H1 (cell line): ENCODE data around the gene OTOGL. TPM values are rescaled to one million over a fixed set of nuclear protein-coding genes. Genes with fewer than 3 reads are reported as not detected.

Experiments used
- CTCF ChIA-PET: fragments of 300-600 bp; sonication (Branson Sonifier 250); formaldehyde crosslinking; loops from one replicate; lab custom pipeline; 2021; ENCODE audit not compliant: partially characterized antibody; lab: Charles Lee
- POLR2A ChIA-PET: fragments of 300-600 bp; sonication (Branson Sonifier 250); formaldehyde crosslinking; loops from one replicate; lab custom pipeline; 2021; ENCODE audit warnings: inconsistent platforms; ENCODE audit not compliant: partially characterized antibody; lab: Charles Lee
- DNase-seq, 2 experiments: peaks; one replicate each; pipeline versions ENCODE4 v3.0.0 to v3.0.0-alpha.2; 2010 to 2022; ENCODE audit warnings: low spot score in 2 of 2, low read depth in 1 of 2, mixed read lengths in 1 of 2
- FAIRE-seq: peaks from 2 replicates; lab custom pipeline; 2011; peaks lifted over from hg19 to GRCh38; lab: Jason Lieb, UNC
- H2AFZ ChIP-seq: 2 replicates; pipeline ENCODE4 v1.8.1; 2012; ENCODE audit warnings: low read length, inconsistent platforms
- H2AK5ac ChIP-seq: 2 replicates; pipeline ENCODE4 v1.6.1; 2013; ENCODE audit warnings: low read depth, low read length
- H2BK120ac ChIP-seq: replicated peaks from 2 replicates; pipeline ENCODE3; 2013; ENCODE audit warnings: low read depth, low read length, inconsistent platforms
- H2BK12ac ChIP-seq: 2 replicates; pipeline ENCODE4 v1.6.1; 2013; ENCODE audit warnings: low read depth, low read length
- H2BK15ac ChIP-seq: 2 replicates; pipeline ENCODE4 v1.6.1; 2013; ENCODE audit warnings: low read length
- H2BK20ac ChIP-seq: 2 replicates; pipeline ENCODE4 v1.6.1; 2013; ENCODE audit warnings: low read length
- H2BK5ac ChIP-seq: 2 replicates; pipeline ENCODE4 v1.6.1; 2013; ENCODE audit warnings: low read depth, low read length
- H3K14ac ChIP-seq: 2 replicates; pipeline ENCODE4 v1.6.1; 2013; ENCODE audit warnings: inconsistent platforms; ENCODE audit not compliant: insufficient read length
- H3K18ac ChIP-seq: 2 replicates; pipeline ENCODE4 v1.6.1; 2013; ENCODE audit warnings: low read length; ENCODE audit errors: extremely low read depth
- H3K23ac ChIP-seq: 2 replicates; pipeline ENCODE4 v1.6.1; 2013; ENCODE audit warnings: inconsistent platforms; ENCODE audit not compliant: insufficient read length
- H3K23me2 ChIP-seq: 2 replicates; pipeline ENCODE4 v1.6.1; 2013; ENCODE audit warnings: low read depth, low read length
- H3K27ac ChIP-seq: 2 replicates; pipeline ENCODE4 v1.6.1; 2011; ENCODE audit warnings: low read depth, low read length, inconsistent platforms
- H3K27me3 ChIP-seq, 4 experiments: replicated peaks in 1 of 4; 1 replicate in 1 of 4; 2 replicates in 3 of 4; pipeline versions ENCODE4 v1.6.1 to v1.8.1; 2011 to 2013; ENCODE audit warnings: low read length in 3 of 4, mild to moderate bottlenecking in 3 of 4, inconsistent platforms in 2 of 4, mixed read lengths in 2 of 4, moderate library complexity in 1 of 4; ENCODE audit not compliant: control insufficient read depth in 3 of 4, insufficient read depth in 3 of 4; ENCODE audit errors: extremely low read depth in 1 of 4
- H3K36me3 ChIP-seq, 4 experiments: 2 replicates each; pipeline versions ENCODE4 v1.6.1 to v1.8.1; 2011 to 2013; ENCODE audit warnings: mild to moderate bottlenecking in 4 of 4, low read length in 3 of 4, moderate library complexity in 2 of 4, control low read depth in 1 of 4, inconsistent platforms in 1 of 4; ENCODE audit not compliant: insufficient read depth in 4 of 4, control insufficient read depth in 2 of 4
- H3K4ac ChIP-seq: replicated peaks from 2 replicates; pipeline ENCODE3; 2013; ENCODE audit warnings: low read length, low read depth, mixed read lengths, inconsistent platforms; ENCODE audit not compliant: insufficient read length
- H3K4me1 ChIP-seq, 4 experiments: replicated peaks in 1 of 4; 1 replicate in 1 of 4; 2 replicates in 3 of 4; pipeline versions ENCODE4 v1.6.1 to v1.8.1; 2011 to 2013; ENCODE audit warnings: low read length in 3 of 4, inconsistent platforms in 2 of 4, mixed read lengths in 1 of 4; ENCODE audit not compliant: insufficient read depth in 4 of 4, control insufficient read depth in 3 of 4
- H3K4me2 ChIP-seq, 2 experiments: 2 replicates each; pipeline versions ENCODE4 v1.6.1 to v1.8.1; 2011 to 2013; ENCODE audit warnings: low read depth in 2 of 2, low read length in 2 of 2, control low read depth in 1 of 2, inconsistent platforms in 1 of 2, mild to moderate bottlenecking in 1 of 2; ENCODE audit not compliant: insufficient read depth in 1 of 2
- H3K4me3 ChIP-seq, 4 experiments: fragments of 200-600, 300-600 bp in 1 of 4; sonication (generic), shearing (Covaris generic), sonication (Bioruptor Twin) in 1 of 4; 2 replicates each; pipeline versions ENCODE4 v1.5.1 to v1.8.1; 2011 to 2016; ENCODE audit warnings: low read length in 4 of 4, low read depth in 3 of 4, control low read depth in 2 of 4, inconsistent platforms in 2 of 4, mild to moderate bottlenecking in 2 of 4, mixed read lengths in 1 of 4, moderate library complexity in 1 of 4; ENCODE audit not compliant: insufficient read depth in 2 of 4; ENCODE audit errors: extremely low read depth in 1 of 4
- H3K56ac ChIP-seq: replicated peaks from 2 replicates; pipeline ENCODE3; 2013; ENCODE audit warnings: low read depth, mild to moderate bottlenecking, mixed read lengths, low read length, inconsistent platforms; ENCODE audit not compliant: insufficient read length
- H3K79me1 ChIP-seq: 2 replicates; pipeline ENCODE4 v1.6.1; 2013; ENCODE audit warnings: low read depth, low read length, control low read depth
- H3K79me2 ChIP-seq, 2 experiments: 2 replicates each; pipeline versions ENCODE4 v1.6.1 to v1.8.1; 2012 to 2013; ENCODE audit warnings: low read length in 2 of 2, mild to moderate bottlenecking in 2 of 2, inconsistent platforms in 1 of 2; ENCODE audit not compliant: insufficient read depth in 2 of 2, control insufficient read depth in 1 of 2
- H3K9ac ChIP-seq, 4 experiments: replicated peaks in 1 of 4; 1 replicate in 1 of 4; 2 replicates in 3 of 4; pipeline versions ENCODE4 v1.6.1 to v1.8.1; 2011 to 2013; ENCODE audit warnings: low read depth in 3 of 4, low read length in 3 of 4, control low read depth in 2 of 4, mild to moderate bottlenecking in 2 of 4, moderate library complexity in 2 of 4, inconsistent platforms in 1 of 4; ENCODE audit errors: extremely low read depth in 1 of 4
- H3K9me3 ChIP-seq, 2 experiments: 2 replicates each; pipeline versions ENCODE4 v1.6.1 to v1.8.1; 2012 to 2013; ENCODE audit warnings: mild to moderate bottlenecking in 2 of 2, moderate library complexity in 2 of 2, control low read depth in 1 of 2, inconsistent platforms in 1 of 2, low read depth in 1 of 2, low read length in 1 of 2, mixed read lengths in 1 of 2; ENCODE audit not compliant: insufficient read depth in 2 of 2
- H4K20me1 ChIP-seq, 2 experiments: replicated peaks in 1 of 2; 2 replicates each; pipeline versions ENCODE3 to v1.8.1; 2011 to 2013; ENCODE audit warnings: inconsistent platforms in 2 of 2, low read length in 2 of 2, mild to moderate bottlenecking in 1 of 2; ENCODE audit not compliant: insufficient read depth in 2 of 2, control insufficient read depth in 1 of 2
- H4K5ac ChIP-seq: 2 replicates; pipeline ENCODE4 v1.6.1; 2013; ENCODE audit warnings: low read length, low read depth, mixed read lengths, inconsistent platforms; ENCODE audit not compliant: insufficient read length
- H4K8ac ChIP-seq: 2 replicates; pipeline ENCODE4 v1.8.0; 2013; ENCODE audit warnings: mild to moderate bottlenecking, moderate library complexity, low read length, inconsistent platforms; ENCODE audit not compliant: insufficient read depth; ENCODE audit errors: extremely low read depth
- H4K91ac ChIP-seq: replicated peaks from 2 replicates; pipeline ENCODE3; 2013; ENCODE audit warnings: low read length, mixed read lengths, inconsistent platforms; ENCODE audit not compliant: insufficient read length
- WGBS, 2 experiments: shearing (Covaris generic) in 1 of 2; methylation state at CpG; one replicate each; pipeline versions ENCODE4 v1.1.6 to v1.1.7; 2013 to 2015; ENCODE audit warnings: low lambda C conversion rate in 2 of 2, mixed read lengths in 2 of 2, inconsistent platforms in 1 of 2, low coverage in 1 of 2, missing lambda C conversion rate in 1 of 2; ENCODE audit not compliant: insufficient replicate concordance in 2 of 2, insufficient coverage in 1 of 2, insufficient read length in 1 of 2; ENCODE audit errors: extremely low coverage in 1 of 2, missing lambda C conversion rate in 1 of 2; 5-methylcytosine and 5-hydroxymethylcytosine counted together
- polyA plus RNA-seq, 7 experiments: library from polyadenylated mRNA; depleted of rRNA in 3 of 7; stranded (reverse) in 5 of 7; unstranded in 2 of 7; fragments of >200 nt in 5 of 7; fragments of 200-250 nt in 2 of 7; gene quantifications; 1 replicate in 5 of 7; 2 replicates in 1 of 7; 4 replicates in 1 of 7; pipeline versions ENCODE4 v1.2.1 to v1.2.3, GENCODE V29; 2011 to 2013; ENCODE audit warnings: missing spikeins in 2 of 7, mixed read lengths in 2 of 7
- total RNA-seq: library from RNA; stranded (reverse); fragmentation: NEBNext Ultra II Directional; extraction: Animal tissue kit (Norgen Biotek cat#: 25700); gene quantifications from 2 replicates; pipeline ENCODE4 v1.2.1, GENCODE V29; 2021

The OTOGL gene
- total and polyA plus RNA-seq, 2 of the 8 experiments (the other 6 are each of a cell fraction or from before 2014, with no cell fraction given) = 0.12 to 0.17 TPM

- H4K20me1 ChIP-seq = no peaks in the 10 kb centered on the region
- H2BK20ac ChIP-seq = no peak overlapping the region
- no peaks in the 10 kb centered on the region for H3K9me3 ChIP-seq
- no peak overlapping the region for H2AFZ ChIP-seq
- no peak overlapping the region for H2BK5ac ChIP-seq
- no peak overlapping the region for H4K5ac ChIP-seq
- CTCF ChIA-PET = interaction anchor here (0.7 to 8.5 kb wide), 9 partner anchors 11 to 758 kb away, joined by 3 to 136 read pairs (median 3); no protein-coding TSS in a partner anchor
- H3K18ac ChIP-seq = no peak overlapping the region
- H3K27ac ChIP-seq = no peak overlapping the region
- no peak overlapping the region for H3K4me2 ChIP-seq
- no peak overlapping the region for H4K91ac ChIP-seq
- no peaks in the 10 kb centered on the region for H3K23me2 ChIP-seq
- H4K8ac ChIP-seq = no peak overlapping the region
- WGBS, 2 experiments = 83% methylated on average over 4 of the region's 4 CpGs; no CpG with 5 or more reads in 1 of the 2 experiments
- no peaks in the 10 kb centered on the region for H3K27me3 ChIP-seq
- H3K4me3 ChIP-seq = no peak overlapping the region
- DNase-seq (no peak), FAIRE-seq (no peak)
- no peak overlapping the region for H3K14ac ChIP-seq
- no peak overlapping the region for H2AK5ac ChIP-seq
- no peaks in the 10 kb centered on the region for H3K36me3 ChIP-seq
- H3K4ac ChIP-seq = no peak overlapping the region
- H3K23ac ChIP-seq = no peak overlapping the region
- H3K79me2 ChIP-seq = no peaks in the 10 kb centered on the region
- H2BK120ac ChIP-seq = no peak overlapping the region
- H2BK12ac ChIP-seq = no peak overlapping the region
- H3K79me1 ChIP-seq = no peaks in the 10 kb centered on the region
- H3K56ac ChIP-seq = no peak overlapping the region
- POLR2A ChIA-PET = no interaction called here
- no peaks in the 10 kb centered on the region for H3K4me1 ChIP-seq
- H3K9ac ChIP-seq = no peak overlapping the region
- H2BK15ac ChIP-seq = no peak overlapping the region
These were observed 94.5 kb downstream of the OTOGL start for GRCh38 chr12:80193865-80194264.
